H9 (cell line): ENCODE results near the gene PCBP2. TPM values are rescaled to one million over a fixed set of nuclear protein-coding genes. Genes with fewer than 3 reads are reported as not detected.

Experiments used
- DNase-seq: peaks from one replicate; pipeline ENCODE4 v3.0.0-alpha.2; 2017
- H2AFZ ChIP-seq: one replicate; pipeline ENCODE4 v1.6.1; 2013; ENCODE audit warnings: mild to moderate bottlenecking, low read length, control low read depth, moderate library complexity
- H2AK5ac ChIP-seq: 2 replicates; pipeline ENCODE4 v1.6.1; 2013; ENCODE audit warnings: low read length, control low read depth, mixed read lengths; ENCODE audit not compliant: insufficient read length
- H2BK120ac ChIP-seq: one replicate; pipeline ENCODE4 v1.6.1; 2013; ENCODE audit warnings: low read depth, mild to moderate bottlenecking, low read length, control low read depth, inconsistent platforms; ENCODE audit not compliant: poor library complexity, severe bottlenecking
- H2BK12ac ChIP-seq: 2 replicates; pipeline ENCODE4 v1.6.1; 2013; ENCODE audit warnings: low read length, control low read depth, mixed read lengths, low read depth; ENCODE audit not compliant: insufficient read length
- H2BK15ac ChIP-seq: 2 replicates; pipeline ENCODE4 v1.6.1; 2013; ENCODE audit warnings: low read depth, low read length, control low read depth
- H2BK20ac ChIP-seq: one replicate; pipeline ENCODE4 v1.6.1; 2013; ENCODE audit warnings: low read depth, mild to moderate bottlenecking, low read length, control low read depth, inconsistent platforms; ENCODE audit not compliant: poor library complexity, severe bottlenecking
- H2BK5ac ChIP-seq: 2 replicates; pipeline ENCODE4 v1.6.1; 2013; ENCODE audit warnings: low read length, control low read depth, mixed read lengths; ENCODE audit not compliant: insufficient read length
- H3K14ac ChIP-seq: 2 replicates; pipeline ENCODE4 v1.6.1; 2013; ENCODE audit warnings: low read length, control low read depth; ENCODE audit not compliant: insufficient read depth
- H3K18ac ChIP-seq: 2 replicates; pipeline ENCODE4 v1.6.1; 2013; ENCODE audit warnings: low read depth, mild to moderate bottlenecking, mixed read lengths, low read length, control low read depth; ENCODE audit not compliant: insufficient read length
- H3K23ac ChIP-seq: 2 replicates; pipeline ENCODE4 v1.6.1; 2013; ENCODE audit warnings: low read length, control low read depth, mixed read lengths, low read depth; ENCODE audit not compliant: insufficient read length
- H3K23me2 ChIP-seq: 2 replicates; pipeline ENCODE4 v1.6.1; 2013; ENCODE audit warnings: low read depth, mild to moderate bottlenecking, mixed read lengths, low read length, control low read depth; ENCODE audit not compliant: insufficient read length, poor library complexity, severe bottlenecking
- H3K27ac ChIP-seq: 2 replicates; pipeline ENCODE4 v1.5.1; 2013; ENCODE audit warnings: low read length, control low read depth, mixed read lengths, low read depth; ENCODE audit not compliant: insufficient read length
- H3K27me3 ChIP-seq: 2 replicates; pipeline ENCODE4 v1.6.1; 2013; ENCODE audit warnings: low read length, control low read depth, inconsistent platforms; ENCODE audit not compliant: insufficient read depth
- H3K4ac ChIP-seq: 2 replicates; pipeline ENCODE4 v1.6.1; 2013; ENCODE audit warnings: low read depth, mild to moderate bottlenecking, control low read depth, inconsistent platforms, low read length, moderate library complexity
- H3K4me1 ChIP-seq: 2 replicates; pipeline ENCODE4 v1.6.1; 2013; ENCODE audit warnings: low read length, control low read depth, inconsistent platforms; ENCODE audit not compliant: insufficient read depth
- H3K4me2 ChIP-seq: 2 replicates; pipeline ENCODE4 v1.6.1; 2013; ENCODE audit warnings: low read length, control low read depth, mixed read lengths; ENCODE audit not compliant: insufficient read length, insufficient read depth
- H3K56ac ChIP-seq: 2 replicates; pipeline ENCODE4 v1.6.1; 2013; ENCODE audit warnings: low read depth, mild to moderate bottlenecking, mixed read lengths, low read length, control low read depth; ENCODE audit not compliant: insufficient read length
- H3K79me1 ChIP-seq: 2 replicates; pipeline ENCODE4 v1.6.1; 2013; ENCODE audit warnings: low read depth, mild to moderate bottlenecking, moderate library complexity, low read length, control low read depth, inconsistent platforms; ENCODE audit not compliant: insufficient read depth, poor library complexity, severe bottlenecking
- H3K79me2 ChIP-seq: 2 replicates; pipeline ENCODE4 v1.6.1; 2013; ENCODE audit warnings: low read length, control low read depth, inconsistent platforms; ENCODE audit not compliant: insufficient read depth
- H3K9ac ChIP-seq: 2 replicates; pipeline ENCODE4 v1.6.1; 2013; ENCODE audit warnings: low read length, control low read depth, mixed read lengths; ENCODE audit not compliant: insufficient read length; ENCODE audit errors: extremely low read depth
- H3K9me3 ChIP-seq: one replicate; pipeline ENCODE4 v1.6.1; 2013; ENCODE audit warnings: low read depth, low read length, inconsistent platforms; ENCODE audit not compliant: control insufficient read depth
- H3T11ph ChIP-seq: one replicate; pipeline ENCODE4 v1.6.1; 2013; ENCODE audit warnings: mild to moderate bottlenecking, low read length, control low read depth, inconsistent platforms
- H4K20me1 ChIP-seq: one replicate; pipeline ENCODE4 v1.6.1; 2013; ENCODE audit not compliant: control insufficient read depth, insufficient read length, insufficient read depth
- H4K5ac ChIP-seq: 2 replicates; pipeline ENCODE4 v1.6.1; 2013; ENCODE audit warnings: low read depth, mild to moderate bottlenecking, mixed read lengths, low read length, control low read depth; ENCODE audit not compliant: insufficient read length
- H4K8ac ChIP-seq: replicated peaks from 2 replicates; pipeline ENCODE4 v1.6.1; 2013; ENCODE audit warnings: low read length, control low read depth, mixed read lengths, low read depth; ENCODE audit not compliant: insufficient read length
- H4K91ac ChIP-seq: 2 replicates; pipeline ENCODE4 v1.6.1; 2013; ENCODE audit warnings: low read depth, mild to moderate bottlenecking, moderate library complexity, mixed read lengths, low read length, control low read depth; ENCODE audit not compliant: insufficient read length
- H3K27ac Mint-ChIP-seq, 3 experiments: 2 replicates in 2 of 3; 3 replicates in 1 of 3; pipeline ENCODE4 v1.8.0; 2020 to 2021; ENCODE audit warnings: mixed read lengths in 3 of 3, mild to moderate bottlenecking in 1 of 3, moderate library complexity in 1 of 3
- H3K27me3 Mint-ChIP-seq: 2 replicates; pipeline ENCODE4 v1.8.0; 2021; ENCODE audit warnings: low read depth, mild to moderate bottlenecking, moderate library complexity, mixed read lengths
- H3K36me3 Mint-ChIP-seq, 3 experiments: 2 replicates in 2 of 3; 3 replicates in 1 of 3; pipeline ENCODE4 v1.8.0; 2020 to 2021; ENCODE audit warnings: low read depth in 3 of 3, mixed read lengths in 3 of 3; ENCODE audit not compliant: insufficient read depth in 1 of 3
- H3K4me1 Mint-ChIP-seq, 2 experiments: 2 replicates each; pipeline ENCODE4 v1.8.0; 2020; ENCODE audit warnings: mixed read lengths in 2 of 2
- H3K4me3 Mint-ChIP-seq, 2 experiments: 2 replicates in 1 of 2; 3 replicates in 1 of 2; pipeline ENCODE4 v1.8.0; 2020 to 2021; ENCODE audit warnings: mild to moderate bottlenecking in 2 of 2, mixed read lengths in 2 of 2, moderate library complexity in 1 of 2
- H3K9me3 Mint-ChIP-seq, 2 experiments: 2 replicates in 1 of 2; 3 replicates in 1 of 2; pipeline ENCODE4 v1.8.0; 2020; ENCODE audit warnings: mild to moderate bottlenecking in 2 of 2, mixed read lengths in 2 of 2, moderate library complexity in 1 of 2
- CTCF ChIP-seq: fragments of 200-600 bp; sonication (generic); conservative IDR thresholded peaks from 3 replicates; pipeline ENCODE4 v1.8.0; 2021; ENCODE audit warnings: antibody characterized with exemption, mild to moderate bottlenecking
- WGBS: extraction: QIAGEN DNeasy Blood & Tissue Kit; methylation state at CpG from one replicate; pipeline ENCODE4 v1.1.7; 2013; ENCODE audit warnings: missing lambda C conversion rate, low lambda C conversion rate, mixed read lengths; ENCODE audit not compliant: insufficient read length; ENCODE audit errors: extremely low coverage; 5-methylcytosine and 5-hydroxymethylcytosine counted together
- total RNA-seq: library from RNA; stranded (reverse); gene quantifications from 2 replicates; pipeline ENCODE4 v1.2.1, GENCODE V29; 2021

The PCBP2 gene
- total RNA-seq, 1 experiment from 2014 or later = 1,207 TPM

- no peak overlapping the region for H2BK20ac ChIP-seq
- H3T11ph ChIP-seq = no peak overlapping the region
- no CpG with 5 or more reads among the region's 4 CpGs for WGBS
- H3K27me3 Mint-ChIP-seq = no peaks in the 10 kb centered on the region
- H3K23me2 ChIP-seq = no peaks in the 10 kb centered on the region
- no peaks in the 10 kb centered on the region; the same call in none of the 2 replicates for H3K79me2 ChIP-seq
- H3K27ac Mint-ChIP-seq = peak overlapping the region; percentile 40 to 92 (median 89); a peak in 5 of 7 replicates
- H3K9me3 Mint-ChIP-seq = no peaks in the 10 kb centered on the region; a peak in 1 of 5 replicates
- peaks cover 77 to 99% (median 96%) of the 10 kb centered on the region in 3 experiments; a peak in 6 of 7 replicates for H3K36me3 Mint-ChIP-seq
- no peak for DNase-seq
- no peaks in the 10 kb centered on the region for H4K20me1 ChIP-seq
- H3K27ac ChIP-seq = no peak overlapping the region
- no peak overlapping the region for H2BK5ac ChIP-seq
- H3K4me3 Mint-ChIP-seq = no peak overlapping the region
- no peak overlapping the region for H3K18ac ChIP-seq
- no peak overlapping the region for H4K5ac ChIP-seq
- no peaks in the 10 kb centered on the region for H3K9me3 ChIP-seq
- TF ChIP-seq CTCF = no peak
- no peak overlapping the region for H4K8ac ChIP-seq
- H2BK12ac ChIP-seq = no peak overlapping the region
- H2BK15ac ChIP-seq = no peak overlapping the region
- no peak overlapping the region for H3K56ac ChIP-seq
- H4K91ac ChIP-seq = no peak overlapping the region
- no peak overlapping the region for H2AK5ac ChIP-seq
- no peaks in the 10 kb centered on the region for H3K4me1 ChIP-seq
- no peak overlapping the region for H3K9ac ChIP-seq
- no peak overlapping the region for H3K23ac ChIP-seq
- H3K4ac ChIP-seq = no peak overlapping the region
- H3K4me1 Mint-ChIP-seq = peaks cover 34 to 56% of the 10 kb centered on the region in 2 experiments
- H2BK120ac ChIP-seq = no peak overlapping the region
- no peak overlapping the region for H3K4me2 ChIP-seq
- peaks cover 14% of the 10 kb centered on the region for H3K79me1 ChIP-seq
- H2AFZ ChIP-seq = no peak overlapping the region
- H3K27me3 ChIP-seq = no peaks in the 10 kb centered on the region
- H3K14ac ChIP-seq = no peak overlapping the region
Observed at GRCh38 chr12:53466640-53467039, 14.7 kb downstream of the PCBP2 start.
